RWPE1 (cell line): ENCODE results near the gene EIF5A.

Experiments used
- CTCF ChIA-PET: fragments of 350-600 bp; sonication (Branson Sonifier 250); formaldehyde crosslinking; extraction: SDS; loops from one replicate; lab custom pipeline; 2021; lab: Yijun Ruan, JAX
- POLR2A ChIA-PET: fragments of 400-600 bp; formaldehyde crosslinking; extraction: SDS; loops from one replicate; lab custom pipeline; 2020; ENCODE audit warnings: antibody characterized with exemption; ENCODE audit not compliant: low non-redundant PET; lab: Yijun Ruan, JAX
- DNase-seq: peaks from one replicate; pipeline ENCODE4 v3.0.0; 2012; ENCODE audit warnings: low spot score
- H3K27ac ChIP-seq: fragments of 450-650 bp; 2 replicates; pipeline ENCODE4 v1.5.1; 2017
- CTCF ChIP-seq: fragments of 450-650 bp; conservative IDR thresholded peaks from 2 replicates; pipeline ENCODE4 v1.5.1; 2017; ENCODE audit warnings: low read depth, mild to moderate bottlenecking

Gene EIF5A

GRCh38 chr17:7355573-7355972 is 48.1 kb downstream of the EIF5A start:
- ChIA-PET CTCF (interaction anchor here (0.6 to 1.7 kb wide), 10 partner anchors 12 to 128 kb away, joined by 3 to 5 read pairs (median 4); partner anchors contain the start of genes SPEM1, TMEM256 and TNK1), POLR2A (interaction anchor here (0.5 to 1.3 kb wide), 5 partner anchors 13 to 205 kb away, joined by 3 to 5 read pairs (median 3); partner anchors contain the start of gene PLSCR3)
- H3K27ac ChIP-seq: peak overlapping the region; percentile 100
- no peak for DNase-seq
- no peak for TF ChIP-seq CTCF

GRCh38 chr17:7356072-7356549 is 48.7 kb downstream of the EIF5A start:
- H3K27ac ChIP-seq: peak overlapping the region; percentile 100
- ChIA-PET CTCF (interaction anchor here (0.6 to 1.7 kb wide), 14 partner anchors 12 to 156 kb away, joined by 3 to 5 read pairs (median 4); partner anchors contain the start of genes SPEM2, TMEM256 and TNK1), POLR2A (interaction anchor here (0.7 to 1.3 kb wide), 3 partner anchors 24 to 204 kb away, joined by 3 read pairs; no protein-coding TSS in a partner anchor)
- peak; percentile 75 for TF ChIP-seq CTCF
- peak; percentile 50 for DNase-seq

- no peak for DNase-seq
- ChIA-PET CTCF (interaction anchor here (0.6 to 1.3 kb wide), 6 partner anchors 16 to 155 kb away, joined by 3 to 4 read pairs (median 3); partner anchors contain the start of genes SPEM2 and TMEM256), POLR2A (interaction anchor here (1.3 kb wide), 1 partner anchor 25 kb away, joined by 3 read pairs; no protein-coding TSS in a partner anchor)
- H3K27ac ChIP-seq: no peak overlapping the region
- TF ChIP-seq CTCF: no peak
These were observed 49.3 kb downstream of the EIF5A start for GRCh38 chr17:7356756-7357155.

GRCh38 chr17:7357381-7357780 is 50.0 kb downstream of the EIF5A start:
- no peak for TF ChIP-seq CTCF
- no peak overlapping the region for H3K27ac ChIP-seq
- POLR2A ChIA-PET: no interaction called here
- DNase-seq: no peak
- CTCF ChIA-PET: no interaction called here

GRCh38 chr17:7361906-7362305 is 54.5 kb downstream of the EIF5A start:
- TF ChIP-seq CTCF: no peak
- H3K27ac ChIP-seq: no peak overlapping the region
- no peak for DNase-seq
- CTCF ChIA-PET: interaction anchor here (0.7 to 1.0 kb wide), 4 partner anchors 11 to 712 kb away, joined by 3 read pairs; partner anchors contain the start of gene PLSCR3
- POLR2A ChIA-PET: interaction anchor here (0.8 kb wide), 1 partner anchor 18 kb away, joined by 6 read pairs; no protein-coding TSS in a partner anchor
